ENCODE data around the gene WDSUB1. TPM values are rescaled to one million over a fixed set of nuclear protein-coding genes. Genes with fewer than 3 reads are reported as not detected.

The WDSUB1 gene
- polyA plus RNA-seq, 4 donors: 16.3 to 29.1 (median 27.2) TPM

GRCh38 chr2:159226608-159227385 lies 59.7 kb downstream of the WDSUB1 start:
- no peak for DNase-seq (ENCODE audit: low read depth in 4 of 4, low spot score in 3 of 4)

- DNase-seq (ENCODE audit: low read depth in 4 of 4, low spot score in 3 of 4): no peak
Observed at GRCh38 chr2:159226059-159226461, 60.4 kb downstream of the WDSUB1 start.

- no peak for DNase-seq (ENCODE audit: low read depth in 4 of 4, low spot score in 3 of 4)
Observed at GRCh38 chr2:159225025-159226016, 61.2 kb downstream of the WDSUB1 start.

GRCh38 chr2:159224061-159224813 lies 62.3 kb downstream of the WDSUB1 start:
- DNase-seq (ENCODE audit: low read depth in 4 of 4, low spot score in 3 of 4): no peak

GRCh38 chr2:159219394-159219998 lies 67.0 kb downstream of the WDSUB1 start:
- no peak for DNase-seq (ENCODE audit: low read depth in 4 of 4, low spot score in 3 of 4)

- no peak for DNase-seq (ENCODE audit: low read depth in 4 of 4, low spot score in 3 of 4)
Observed at GRCh38 chr2:159218389-159218788, 68.1 kb downstream of the WDSUB1 start.

GRCh38 chr2:159217676-159218075 lies 68.8 kb downstream of the WDSUB1 start:
- no peak for DNase-seq (ENCODE audit: low read depth in 4 of 4, low spot score in 3 of 4)

GRCh38 chr2:159215116-159215515 lies 71.4 kb downstream of the WDSUB1 start:
- DNase-seq (ENCODE audit: low read depth in 4 of 4, low spot score in 3 of 4): no peak

- no peak for DNase-seq (ENCODE audit: low read depth in 4 of 4, low spot score in 3 of 4)
Observed at GRCh38 chr2:159214325-159214865, 72.1 kb downstream of the WDSUB1 start.

- DNase-seq (ENCODE audit: low read depth in 4 of 4, low spot score in 3 of 4): no peak
Observed at GRCh38 chr2:159213296-159213695, 73.2 kb downstream of the WDSUB1 start.

- peak in 3 of 4 donors; percentile 32 to 43 (median 39) for DNase-seq (ENCODE audit: low read depth in 4 of 4, low spot score in 3 of 4)
Observed at GRCh38 chr2:159211447-159212396, 74.8 kb downstream of the WDSUB1 start.

- no peak for DNase-seq (ENCODE audit: low read depth in 4 of 4, low spot score in 3 of 4)
Observed at GRCh38 chr2:159209341-159210306, 76.9 kb downstream of the WDSUB1 start.

- DNase-seq (ENCODE audit: low read depth in 4 of 4, low spot score in 3 of 4): no peak
Observed at GRCh38 chr2:159208438-159208837, 78.1 kb downstream of the WDSUB1 start.

GRCh38 chr2:159206736-159207380 lies 79.6 kb downstream of the WDSUB1 start:
- no peak for DNase-seq (ENCODE audit: low read depth in 4 of 4, low spot score in 3 of 4)

GRCh38 chr2:159204381-159205144 lies 81.9 kb downstream of the WDSUB1 start:
- DNase-seq (ENCODE audit: low read depth in 4 of 4, low spot score in 3 of 4): no peak

GRCh38 chr2:159202568-159203071 lies 83.9 kb downstream of the WDSUB1 start:
- no peak for DNase-seq (ENCODE audit: low read depth in 4 of 4, low spot score in 3 of 4)

Data from left renal pelvis (tissue), 4 donors.